Measurements from ENCODE around the gene PPP1R13B. TPM values are rescaled to one million over a fixed set of nuclear protein-coding genes. Genes with fewer than 3 reads are reported as not detected.

Gene PPP1R13B
- total RNA-seq, 1 experiment from 2014 or later = 3.0 TPM

DNA sequence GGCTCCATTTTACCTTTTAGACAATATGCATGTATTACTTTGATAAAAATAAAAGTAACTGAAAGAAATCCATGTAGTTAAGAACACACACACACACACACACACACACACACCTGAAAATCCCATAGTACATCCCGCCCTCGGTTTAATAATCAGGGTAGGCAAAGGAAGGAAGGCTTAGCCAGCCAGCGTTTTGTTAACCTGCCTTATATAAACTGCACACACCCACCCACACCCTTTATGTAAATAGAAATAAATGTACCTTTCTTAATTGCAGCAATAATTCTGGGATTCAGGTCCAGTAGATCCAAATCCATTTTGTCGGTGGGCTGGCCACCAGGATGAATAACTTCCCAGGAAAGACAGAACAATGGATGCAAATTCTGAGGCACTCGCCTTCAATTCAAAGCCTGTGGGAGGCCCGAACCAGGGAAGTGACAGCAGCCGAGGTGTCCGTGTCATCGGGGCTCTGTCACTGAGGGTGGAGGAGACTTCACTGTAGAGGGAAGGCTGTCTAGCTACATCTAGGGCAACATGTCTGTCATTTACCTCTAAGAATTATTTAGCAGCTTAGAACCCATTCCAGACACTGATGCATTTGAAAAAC lies 136.5 kb downstream of the PPP1R13B start:
- H2AFZ ChIP-seq (ENCODE audit: low read length) = no peak overlapping the region
- H3K9ac ChIP-seq (ENCODE audit: low read length) = peak overlapping the region; percentile 17; the same call in 1 of the 2 replicates
- no peak overlapping the region for H3K4me3 ChIP-seq (ENCODE audit: low read length)
- H3K36me3 ChIP-seq (ENCODE audit: insufficient read depth, low read length) = peaks cover 32% of the 10 kb centered on the region
- H4K20me1 ChIP-seq (ENCODE audit: insufficient read depth, low read depth, low read length) = peaks cover 17% of the 10 kb centered on the region; the same call in 1 of the 2 replicates
- H3K4me1 ChIP-seq (ENCODE audit: low read length) = peaks cover 35% of the 10 kb centered on the region
- 0 out of 2 replicates have a peak overlapping the region, but pooled peaks have one; percentile 9 for H3K27ac ChIP-seq (ENCODE audit: low read length)
- H3K9me2 ChIP-seq (replicated peaks; ENCODE audit: insufficient read depth, low read length) = no peaks in the 10 kb centered on the region
- DNase-seq = no peak
- no peaks in the 10 kb centered on the region for H3K27me3 ChIP-seq (ENCODE audit: low read length)
- peaks cover 57% of the 10 kb centered on the region for H3K79me2 ChIP-seq (ENCODE audit: low read length)
- H3K4me2 ChIP-seq (ENCODE audit: low read depth, low read length, poor library complexity, severe bottlenecking) = no peak overlapping the region
- H3K9me3 ChIP-seq (ENCODE audit: low read length) = no peaks in the 10 kb centered on the region

DNA sequence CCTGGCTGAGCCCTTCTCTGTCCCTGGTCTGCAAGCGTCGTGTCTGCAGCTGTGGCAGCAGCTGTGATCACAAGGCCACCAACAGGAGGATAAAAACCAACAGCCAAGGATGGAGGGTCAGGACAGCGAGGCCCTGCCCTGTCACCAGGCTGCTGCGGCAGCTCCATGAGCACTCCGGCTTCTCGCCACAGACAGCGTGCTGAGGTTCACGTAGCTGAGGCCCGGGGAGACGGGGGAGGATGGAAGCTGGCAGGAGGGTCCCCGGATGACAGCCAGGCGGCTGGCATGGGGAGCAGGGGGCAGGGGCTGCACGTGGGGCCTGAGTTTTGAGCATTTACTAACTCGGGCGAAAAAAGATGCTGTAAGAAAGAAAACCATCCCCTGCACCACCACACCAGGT lies 137.6 kb downstream of the PPP1R13B start:
- peaks cover 35% of the 10 kb centered on the region for H3K4me1 ChIP-seq (ENCODE audit: low read length)
- H3K4me2 ChIP-seq (ENCODE audit: low read depth, low read length, poor library complexity, severe bottlenecking) = no peak overlapping the region
- no peak overlapping the region for H3K4me3 ChIP-seq (ENCODE audit: low read length)
- no peaks in the 10 kb centered on the region for H3K27me3 ChIP-seq (ENCODE audit: low read length)
- no peak for DNase-seq
- peaks cover 53% of the 10 kb centered on the region for H3K79me2 ChIP-seq (ENCODE audit: low read length)
- H3K36me3 ChIP-seq (ENCODE audit: insufficient read depth, low read length) = peaks cover 39% of the 10 kb centered on the region
- no peak overlapping the region for H3K9ac ChIP-seq (ENCODE audit: low read length)
- peaks cover 20% of the 10 kb centered on the region; the same call in 1 of the 2 replicates for H4K20me1 ChIP-seq (ENCODE audit: insufficient read depth, low read depth, low read length)
- H3K9me3 ChIP-seq (ENCODE audit: low read length) = no peaks in the 10 kb centered on the region
- no peaks in the 10 kb centered on the region for H3K9me2 ChIP-seq (replicated peaks; ENCODE audit: insufficient read depth, low read length)
- H3K27ac ChIP-seq (ENCODE audit: low read length) = no peak overlapping the region
- no peak overlapping the region for H2AFZ ChIP-seq (ENCODE audit: low read length)

GRCh38 chr14:103708750-103709187 lies 138.6 kb downstream of the PPP1R13B start:
- H3K27ac ChIP-seq (ENCODE audit: low read length) = no peak overlapping the region
- H3K9me2 ChIP-seq (replicated peaks; ENCODE audit: insufficient read depth, low read length) = no peaks in the 10 kb centered on the region
- H3K4me3 ChIP-seq (ENCODE audit: low read length) = no peak overlapping the region
- no peaks in the 10 kb centered on the region for H3K9me3 ChIP-seq (ENCODE audit: low read length)
- H3K27me3 ChIP-seq (ENCODE audit: low read length) = no peaks in the 10 kb centered on the region
- peaks cover 27% of the 10 kb centered on the region for H3K4me1 ChIP-seq (ENCODE audit: low read length)
- peaks cover 42% of the 10 kb centered on the region for H3K79me2 ChIP-seq (ENCODE audit: low read length)
- H4K20me1 ChIP-seq (ENCODE audit: insufficient read depth, low read depth, low read length) = peaks cover 20% of the 10 kb centered on the region; the same call in 1 of the 2 replicates
- H3K4me2 ChIP-seq (ENCODE audit: low read depth, low read length, poor library complexity, severe bottlenecking) = no peak overlapping the region
- H2AFZ ChIP-seq (ENCODE audit: low read length) = no peak overlapping the region
- H3K36me3 ChIP-seq (ENCODE audit: insufficient read depth, low read length) = peaks cover 45% of the 10 kb centered on the region
- DNase-seq = no peak
- H3K9ac ChIP-seq (ENCODE audit: low read length) = no peak overlapping the region

GRCh38 chr14:103707329-103708263 lies 139.8 kb downstream of the PPP1R13B start:
- Histone ChIP-seq H3K4me3 (ENCODE audit: low read length) (no peak overlapping the region), H3K4me2 (ENCODE audit: low read depth, low read length, poor library complexity, severe bottlenecking) (no peak overlapping the region), H3K27ac (ENCODE audit: low read length) (no peak overlapping the region), H3K9ac (ENCODE audit: low read length) (no peak overlapping the region), H3K4me1 (ENCODE audit: low read length) (peaks cover 29% of the 10 kb centered on the region), H3K9me2 (replicated peaks; ENCODE audit: insufficient read depth, low read length) (no peaks in the 10 kb centered on the region), H3K27me3 (ENCODE audit: low read length) (no peaks in the 10 kb centered on the region), H4K20me1 (ENCODE audit: insufficient read depth, low read depth, low read length) (peaks cover 20% of the 10 kb centered on the region; the same call in 1 of the 2 replicates), H3K36me3 (ENCODE audit: insufficient read depth, low read length) (peaks cover 45% of the 10 kb centered on the region), H3K9me3 (ENCODE audit: low read length) (no peaks in the 10 kb centered on the region), H3K79me2 (ENCODE audit: low read length) (peaks cover 31% of the 10 kb centered on the region), H2AFZ (ENCODE audit: low read length) (no peak overlapping the region)
- no peak for DNase-seq

DNA sequence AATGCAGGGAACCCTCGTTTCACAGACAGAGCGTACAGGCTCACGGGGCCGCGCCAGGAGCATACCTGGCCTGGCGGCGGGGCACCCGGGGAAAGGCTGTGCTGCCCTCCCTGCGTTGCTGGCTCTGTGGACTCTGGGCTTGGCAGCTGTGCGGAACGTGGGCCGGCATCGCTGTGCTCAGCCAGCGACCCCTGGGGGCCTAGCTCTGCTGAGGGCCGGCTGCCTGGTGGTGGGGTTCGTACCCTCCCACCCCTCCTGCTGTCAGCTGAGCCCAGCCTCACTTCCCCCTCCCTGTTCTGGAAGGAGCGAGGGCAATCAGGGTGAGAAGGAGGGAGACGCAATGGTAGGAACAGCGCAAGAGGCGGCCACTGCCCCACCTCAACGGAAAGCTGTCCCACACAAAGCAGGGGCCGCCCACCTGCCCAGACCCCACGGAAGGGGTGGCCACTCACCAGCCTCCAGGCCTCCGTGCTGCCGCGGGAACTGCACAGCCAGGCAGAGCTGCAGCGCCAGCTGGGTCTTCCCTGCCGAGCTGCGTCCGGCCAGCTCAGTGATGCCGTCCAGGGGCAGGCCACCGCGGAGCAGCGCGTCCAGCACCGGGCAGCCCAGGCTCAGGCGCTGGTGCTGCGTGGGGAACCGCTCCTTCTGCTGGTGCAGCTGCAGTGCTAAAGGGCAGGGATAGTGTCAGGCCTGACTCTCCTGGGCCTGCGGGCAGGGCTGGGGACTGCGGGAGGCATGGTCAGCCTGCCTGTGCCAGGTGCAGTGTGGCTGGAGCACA lies 140.6 kb downstream of the PPP1R13B start:
- peaks cover 45% of the 10 kb centered on the region for H3K36me3 ChIP-seq (ENCODE audit: insufficient read depth, low read length)
- H3K4me2 ChIP-seq (ENCODE audit: low read depth, low read length, poor library complexity, severe bottlenecking) = no peak overlapping the region

DNA sequence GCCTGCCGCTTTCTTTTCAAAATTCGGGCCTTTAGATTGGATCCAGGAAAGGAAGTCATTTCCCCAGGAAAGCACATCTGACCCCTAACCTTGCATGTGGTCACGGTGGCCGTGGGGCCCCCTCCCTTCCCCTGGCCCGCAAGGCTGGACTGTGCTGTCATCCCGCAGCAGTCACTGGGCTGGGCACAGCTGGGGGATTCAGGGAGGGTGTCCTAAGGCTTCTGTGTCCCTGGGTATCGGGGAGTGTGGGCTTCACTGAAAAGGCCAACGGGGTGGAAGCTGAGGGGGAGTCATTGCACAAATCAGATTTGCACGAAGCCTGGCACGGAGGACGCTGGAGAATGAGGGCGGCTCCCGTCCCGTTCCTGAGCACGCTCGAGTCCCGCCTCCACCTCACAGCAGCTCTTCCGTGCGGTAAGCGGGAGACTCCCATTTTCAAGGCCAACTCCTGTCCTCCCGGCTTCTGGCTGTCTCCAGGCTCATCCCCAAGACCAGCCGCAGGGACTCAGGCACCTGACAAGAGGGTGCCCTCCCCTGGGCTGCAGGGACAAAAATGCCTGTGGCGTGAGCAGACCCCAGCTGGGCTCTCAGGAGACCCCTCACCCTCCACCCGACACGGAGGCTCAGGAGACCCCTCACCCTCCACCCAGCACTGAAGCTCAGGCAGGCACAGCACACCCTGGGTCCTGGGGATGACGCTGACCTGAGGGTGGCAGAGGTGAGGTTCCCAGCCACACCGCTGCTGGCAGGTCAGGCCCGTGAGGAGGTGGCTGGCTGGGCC lies 141.7 kb downstream of the PPP1R13B start:
- H3K36me3 ChIP-seq (ENCODE audit: insufficient read depth, low read length) = peaks cover 40% of the 10 kb centered on the region; the same call in 1 of the 2 replicates
- no peak overlapping the region for H2AFZ ChIP-seq (ENCODE audit: low read length)

More for the DNA sequence above, 140.6 kb downstream of the PPP1R13B start:
- Histone ChIP-seq H4K20me1 (ENCODE audit: insufficient read depth, low read depth, low read length) (peaks cover 20% of the 10 kb centered on the region; the same call in 1 of the 2 replicates), H3K9me2 (replicated peaks; ENCODE audit: insufficient read depth, low read length) (no peaks in the 10 kb centered on the region), H2AFZ (ENCODE audit: low read length) (no peak overlapping the region), H3K4me3 (ENCODE audit: low read length) (no peak overlapping the region), H3K27ac (ENCODE audit: low read length) (no peak overlapping the region), H3K9me3 (ENCODE audit: low read length) (no peaks in the 10 kb centered on the region), H3K79me2 (ENCODE audit: low read length) (peaks cover 23% of the 10 kb centered on the region), H3K27me3 (ENCODE audit: low read length) (no peaks in the 10 kb centered on the region), H3K9ac (ENCODE audit: low read length) (no peak overlapping the region), H3K4me1 (ENCODE audit: low read length) (peaks cover 31% of the 10 kb centered on the region)
- DNase-seq = no peak

DNA sequence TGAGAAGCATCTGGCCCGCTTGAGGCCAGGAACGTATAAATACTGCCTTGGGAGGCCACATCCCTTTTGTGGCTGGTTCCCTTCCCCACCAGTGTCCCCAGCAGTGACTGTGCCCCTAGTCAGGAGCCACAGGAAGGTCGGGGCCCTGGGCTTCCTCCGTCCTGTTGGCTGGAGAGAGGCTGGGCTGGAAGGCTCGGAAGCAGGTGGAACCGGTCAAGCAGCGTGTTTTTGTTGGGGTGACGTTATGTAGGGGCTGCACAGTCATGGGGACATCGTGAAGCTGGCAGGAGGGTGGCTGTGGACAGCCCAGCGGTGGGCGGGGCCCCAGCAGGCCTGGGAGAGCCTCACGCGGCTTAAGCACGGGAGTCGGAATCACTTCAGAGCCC lies 142.3 kb downstream of the PPP1R13B start:
- no peaks in the 10 kb centered on the region for H3K9me3 ChIP-seq (ENCODE audit: low read length)
- peaks cover 27% of the 10 kb centered on the region for H4K20me1 ChIP-seq (ENCODE audit: insufficient read depth, low read depth, low read length)
- H3K4me2 ChIP-seq (ENCODE audit: low read depth, low read length, poor library complexity, severe bottlenecking) = no peak overlapping the region
- H3K9ac ChIP-seq (ENCODE audit: low read length) = no peak overlapping the region
- no peak overlapping the region for H3K4me3 ChIP-seq (ENCODE audit: low read length)
- no peak for DNase-seq
- no peaks in the 10 kb centered on the region for H3K27me3 ChIP-seq (ENCODE audit: low read length)
- no peak overlapping the region for H2AFZ ChIP-seq (ENCODE audit: low read length)
- peaks cover 11% of the 10 kb centered on the region; the same call in 1 of the 2 replicates for H3K79me2 ChIP-seq (ENCODE audit: low read length)
- peaks cover 36% of the 10 kb centered on the region for H3K4me1 ChIP-seq (ENCODE audit: low read length)
- no peak overlapping the region for H3K27ac ChIP-seq (ENCODE audit: low read length)
- peaks cover 38% of the 10 kb centered on the region; the same call in 1 of the 2 replicates for H3K36me3 ChIP-seq (ENCODE audit: insufficient read depth, low read length)
- H3K9me2 ChIP-seq (replicated peaks; ENCODE audit: insufficient read depth, low read length) = no peaks in the 10 kb centered on the region

More for the DNA sequence above, 141.7 kb downstream of the PPP1R13B start:
- H3K4me2 ChIP-seq (ENCODE audit: low read depth, low read length, poor library complexity, severe bottlenecking) = no peak overlapping the region
- H4K20me1 ChIP-seq (ENCODE audit: insufficient read depth, low read depth, low read length) = peaks cover 21% of the 10 kb centered on the region; the same call in 1 of the 2 replicates
- no peak overlapping the region for H3K4me3 ChIP-seq (ENCODE audit: low read length)
- DNase-seq = no peak
- no peaks in the 10 kb centered on the region for H3K9me3 ChIP-seq (ENCODE audit: low read length)
- H3K9me2 ChIP-seq (replicated peaks; ENCODE audit: insufficient read depth, low read length) = no peaks in the 10 kb centered on the region
- peaks cover 13% of the 10 kb centered on the region for H3K79me2 ChIP-seq (ENCODE audit: low read length)
- H3K4me1 ChIP-seq (ENCODE audit: low read length) = peaks cover 31% of the 10 kb centered on the region
- H3K9ac ChIP-seq (ENCODE audit: low read length) = no peak overlapping the region
- H3K27me3 ChIP-seq (ENCODE audit: low read length) = no peaks in the 10 kb centered on the region
- no peak overlapping the region for H3K27ac ChIP-seq (ENCODE audit: low read length)
